NB4 (cell line): Measurements from ENCODE around the gene DLG2.

ENCODE experiments used
- DNase-seq: peaks from one replicate; pipeline ENCODE4 v3.0.0; 2010; ENCODE audit warnings: low read depth
- H3K4me3 ChIP-seq: one replicate; pipeline ENCODE4 v1.5.1; 2011; ENCODE audit warnings: mild to moderate bottlenecking, low read depth, low read length, moderate library complexity
- CTCF ChIP-seq: IDR thresholded peaks from one replicate; pipeline ENCODE4 v1.5.1; 2012; ENCODE audit warnings: low read depth, low read length
- MYC ChIP-seq: IDR thresholded peaks from 2 replicates; pipeline ENCODE4 v1.6.1; 2011; ENCODE audit warnings: low read depth, low read length
- POLR2A ChIP-seq: IDR thresholded peaks from 2 replicates; pipeline ENCODE4 v1.6.1; 2011; ENCODE audit warnings: mild to moderate bottlenecking; ENCODE audit not compliant: insufficient read length; ENCODE audit errors: extremely low read depth
- TF ChIP-seq, protein P1 (sequence below): IDR thresholded peaks from 2 replicates; pipeline ENCODE4 v1.6.1; 2011; ENCODE audit warnings: low read depth, low read length

DLG2 gene

DNA sequence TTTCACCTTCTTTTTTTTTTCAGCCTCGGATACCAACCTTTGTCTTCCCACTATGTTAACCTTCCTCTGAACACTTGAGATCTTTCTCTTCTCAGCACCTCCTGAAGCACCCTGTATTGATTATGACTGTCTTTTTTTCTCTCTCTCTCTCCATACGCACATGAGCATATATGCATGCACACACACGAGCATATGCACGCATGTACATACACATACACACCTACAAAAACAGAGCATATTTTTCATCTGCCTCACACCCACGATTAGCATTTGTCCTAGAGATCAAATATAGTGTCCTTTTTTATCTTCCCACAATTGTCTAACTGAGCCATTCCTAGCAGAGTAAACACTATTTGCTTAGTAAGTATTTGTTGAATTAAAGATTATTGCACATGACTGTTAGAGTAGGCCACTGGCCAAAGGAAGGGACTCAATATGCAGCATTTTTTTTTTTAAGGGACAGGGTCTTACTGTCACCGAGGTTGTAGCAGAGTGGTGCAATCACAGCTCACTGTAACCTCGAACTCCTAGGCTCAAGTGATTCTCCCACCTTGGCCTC is 1718.8 kb downstream of the DLG2 start:
- DNase-seq: no peak
- TF ChIP-seq MYC: no peak
- TF ChIP-seq, protein P1, sequence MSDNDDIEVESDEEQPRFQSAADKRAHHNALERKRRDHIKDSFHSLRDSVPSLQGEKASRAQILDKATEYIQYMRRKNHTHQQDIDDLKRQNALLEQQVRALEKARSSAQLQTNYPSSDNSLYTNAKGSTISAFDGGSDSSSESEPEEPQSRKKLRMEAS: no peak
- TF ChIP-seq POLR2A: no peak
- no peak for TF ChIP-seq CTCF
- no peak overlapping the region for H3K4me3 ChIP-seq

GRCh38 chr11:83895516-83895915 is 1731.6 kb downstream of the DLG2 start:
- H3K4me3 ChIP-seq: no peak overlapping the region
- TF ChIP-seq MYC (no peak), POLR2A (no peak)
- TF ChIP-seq, protein P1: no peak
- DNase-seq: no peak

- DNase-seq: no peak
- no peak for TF ChIP-seq MYC
- TF ChIP-seq, protein P1: no peak
- TF ChIP-seq CTCF: no peak
- TF ChIP-seq POLR2A: no peak
- no peak overlapping the region for H3K4me3 ChIP-seq
Observed at GRCh38 chr11:83881428-83881827, 1745.7 kb downstream of the DLG2 start.

GRCh38 chr11:83871054-83871453 is 1756.1 kb downstream of the DLG2 start:
- TF ChIP-seq CTCF (no peak), POLR2A (no peak), MYC (no peak)
- TF ChIP-seq, protein P1: no peak
- no peak overlapping the region for H3K4me3 ChIP-seq
- no peak for DNase-seq

DNA sequence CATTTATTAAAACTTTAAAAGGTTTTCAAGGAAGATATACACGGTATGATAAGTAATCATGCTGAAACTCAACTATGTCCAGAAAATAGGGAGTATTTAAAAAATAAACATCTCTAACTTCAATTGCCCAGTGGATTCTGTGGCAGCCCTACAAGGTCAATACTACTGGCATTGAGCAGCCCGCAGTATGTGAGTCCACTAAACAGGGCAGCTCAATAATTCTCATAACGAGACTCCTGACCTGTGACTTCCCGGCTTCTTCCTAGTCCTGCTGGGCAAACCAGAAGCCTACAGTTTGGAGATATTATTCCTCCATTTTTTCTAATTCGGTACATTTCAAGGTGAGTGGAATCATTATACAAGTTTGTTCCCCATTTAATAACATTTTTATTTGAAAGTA is 1760.5 kb downstream of the DLG2 start:
- no peak overlapping the region for H3K4me3 ChIP-seq
- no peak for DNase-seq
- TF ChIP-seq MYC: no peak
- TF ChIP-seq, protein P1: no peak
- TF ChIP-seq CTCF: no peak
- no peak for TF ChIP-seq POLR2A

DNA sequence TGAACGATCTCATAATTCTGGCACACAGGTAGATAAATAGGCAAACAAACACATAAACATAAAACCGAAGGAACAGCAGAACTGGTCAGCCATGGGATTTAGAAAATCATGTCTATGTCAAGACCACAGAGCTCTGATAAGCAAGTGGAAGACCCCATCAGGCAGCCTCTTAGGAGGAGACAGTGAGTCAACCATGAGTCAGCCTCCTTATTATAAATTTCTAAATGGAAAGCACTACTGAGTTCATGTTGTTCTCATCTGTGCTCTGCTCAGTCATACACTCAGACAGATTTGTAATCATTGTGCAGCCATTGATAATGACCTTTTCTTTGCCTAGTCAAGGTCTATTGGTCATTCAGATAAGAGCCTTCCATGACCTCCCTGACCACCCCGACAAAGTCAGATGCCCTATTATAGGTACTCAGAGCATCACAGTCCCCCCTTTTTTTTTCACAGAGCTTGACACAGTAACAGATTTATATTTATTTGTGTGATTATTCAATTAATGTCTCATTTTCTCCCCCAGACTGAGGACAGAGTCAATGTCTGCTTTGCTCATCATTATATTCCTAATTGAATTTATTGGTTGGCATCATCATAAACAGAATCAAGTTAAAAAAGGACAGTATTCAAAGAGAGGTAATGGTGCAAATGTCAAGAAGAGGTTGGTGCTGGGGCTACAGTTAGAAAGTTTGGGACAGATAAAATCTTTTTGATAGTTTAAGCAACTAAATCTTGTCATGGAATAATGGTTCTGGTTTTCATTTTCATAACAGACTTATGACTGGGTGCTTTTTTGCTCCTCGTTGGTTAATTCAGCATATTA is 1761.3 kb downstream of the DLG2 start:
- TF ChIP-seq MYC: no peak
- TF ChIP-seq POLR2A: no peak
- TF ChIP-seq CTCF: no peak
- TF ChIP-seq, protein P1: no peak
- no peak for DNase-seq

More for the DNA sequence above, 1761.3 kb downstream of the DLG2 start:
- H3K4me3 ChIP-seq: no peak overlapping the region
